ENCODE results near the gene IQCE. TPM values are rescaled to one million over a fixed set of nuclear protein-coding genes. Genes with fewer than 3 reads are reported as not detected.
"Not testable (repeated sequence)": the region's sequence is repeated elsewhere in the genome, so short reads cannot be mapped to it uniquely, and the experiment has no call there.

The IQCE gene
- total RNA-seq, 6 experiments from 2014 or later: 3.7 to 7.0 (median 4.0) TPM

GRCh38 chr7:2555121-2556052 lies 3.4 kb upstream of the IQCE start, which contains the start of gene BRAT1:
Gene BRAT1, minus strand, starts transcription at chr7:2555524. Its CDS starts 1,093 bp downstream, at chr7:2554431.
- 2% methylated on average over 19 of the region's 79 CpGs for WGBS (ENCODE audit: insufficient coverage, low coverage, low lambda C conversion rate, missing lambda C conversion rate)
- peak; percentile 65 for TF ChIP-seq POLR2A (IDR thresholded peaks at IDR 0.05)
- TF ChIP-seq, protein P1, sequence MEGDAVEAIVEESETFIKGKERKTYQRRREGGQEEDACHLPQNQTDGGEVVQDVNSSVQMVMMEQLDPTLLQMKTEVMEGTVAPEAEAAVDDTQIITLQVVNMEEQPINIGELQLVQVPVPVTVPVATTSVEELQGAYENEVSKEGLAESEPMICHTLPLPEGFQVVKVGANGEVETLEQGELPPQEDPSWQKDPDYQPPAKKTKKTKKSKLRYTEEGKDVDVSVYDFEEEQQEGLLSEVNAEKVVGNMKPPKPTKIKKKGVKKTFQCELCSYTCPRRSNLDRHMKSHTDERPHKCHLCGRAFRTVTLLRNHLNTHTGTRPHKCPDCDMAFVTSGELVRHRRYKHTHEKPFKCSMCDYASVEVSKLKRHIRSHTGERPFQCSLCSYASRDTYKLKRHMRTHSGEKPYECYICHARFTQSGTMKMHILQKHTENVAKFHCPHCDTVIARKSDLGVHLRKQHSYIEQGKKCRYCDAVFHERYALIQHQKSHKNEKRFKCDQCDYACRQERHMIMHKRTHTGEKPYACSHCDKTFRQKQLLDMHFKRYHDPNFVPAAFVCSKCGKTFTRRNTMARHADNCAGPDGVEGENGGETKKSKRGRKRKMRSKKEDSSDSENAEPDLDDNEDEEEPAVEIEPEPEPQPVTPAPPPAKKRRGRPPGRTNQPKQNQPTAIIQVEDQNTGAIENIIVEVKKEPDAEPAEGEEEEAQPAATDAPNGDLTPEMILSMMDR (IDR thresholded peaks at IDR 0.05): peak in 3 of 4 donors; percentile 36 to 45 (median 44)
- no peaks in the 10 kb centered on the region for H3K9me3 ChIP-seq
- H3K4me3 ChIP-seq: peak within 1 kb of the TSS; percentile 65 to 96 (median 94)
- ATAC-seq (peak; percentile 93 to 96 (median 94)), DNase-seq (peak; percentile 98 to 99 (median 98))
- peak within 1 kb of the TSS; percentile 93 to 100 (median 96) for H3K27ac ChIP-seq
- H3K4me1 ChIP-seq: peaks cover 0 to 21% (median 4%) of the 10 kb centered on the region in 4 donors
- no peaks in the 10 kb centered on the region for H3K36me3 ChIP-seq
- no peaks in the 10 kb centered on the region for H3K27me3 ChIP-seq
- intact Hi-C loops (cut with DNase I): no loop called here

DNA sequence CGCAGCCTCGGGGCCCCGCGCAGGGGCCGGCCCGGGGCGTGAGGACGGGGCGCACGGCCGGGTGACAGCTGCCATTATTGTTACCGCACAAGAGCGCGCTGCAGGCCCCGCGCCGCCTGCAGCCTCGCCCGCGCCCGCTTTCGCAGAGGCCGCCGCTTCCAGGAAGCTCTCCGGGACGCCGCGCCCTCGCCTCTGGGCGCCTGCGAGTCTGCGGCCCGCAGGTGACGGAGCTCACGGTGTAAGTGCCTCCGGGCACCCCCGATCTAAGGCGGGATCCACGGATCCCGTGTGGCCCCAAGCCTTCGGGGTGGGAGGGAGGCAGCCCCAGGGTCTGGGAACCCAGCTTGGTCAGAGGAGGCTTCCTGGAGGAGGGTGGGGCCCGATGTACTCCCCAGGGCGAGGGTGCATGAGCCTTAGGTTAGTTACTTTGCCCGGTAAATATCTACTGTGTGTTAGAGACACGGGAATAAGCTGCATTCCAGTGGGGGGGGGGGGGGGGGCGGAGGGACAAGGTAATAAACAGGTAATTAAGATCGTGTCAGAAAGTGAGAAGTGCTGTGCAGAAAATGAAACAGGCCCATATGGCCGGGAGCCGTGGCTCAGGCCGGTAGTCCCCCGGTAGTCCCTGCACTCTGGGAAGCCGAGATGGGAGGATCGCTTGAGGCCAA lies 638 bp downstream of the IQCE start:
- no peaks in the 10 kb centered on the region for H3K27me3 ChIP-seq
- peaks cover 0 to 15% (median 1%) of the 10 kb centered on the region in 4 donors for H3K4me1 ChIP-seq
- H3K27ac ChIP-seq: peak overlapping the region in 2 of 3 donors; percentile 33 to 62
- ATAC-seq (no peak), DNase-seq (peak in 1 of 3 donors; percentile 58)
- 19% methylated on average over 6 of the region's 53 CpGs for WGBS (ENCODE audit: insufficient coverage, low coverage, low lambda C conversion rate, missing lambda C conversion rate)
- TF ChIP-seq POLR2A (IDR thresholded peaks at IDR 0.05): no peak
- TF ChIP-seq, protein P1 (IDR thresholded peaks at IDR 0.05): no peak
- intact Hi-C loops (cut with DNase I): no loop called here
- H3K36me3 ChIP-seq: no peaks in the 10 kb centered on the region
- H3K9me3 ChIP-seq: no peaks in the 10 kb centered on the region
- H3K4me3 ChIP-seq: peak overlapping the region; percentile 79 to 98 (median 90)

GRCh38 chr7:2563955-2564354 lies 5.2 kb downstream of the IQCE start:
- not testable (repeated sequence) for ATAC-seq, H3K4me3 ChIP-seq, H3K27ac ChIP-seq, H3K4me1 ChIP-seq, H3K27me3 ChIP-seq, H3K9me3 ChIP-seq, H3K36me3 ChIP-seq
- DNase-seq: peak in 1 of 3 donors; percentile 1
- intact Hi-C loops (cut with DNase I): loop anchor here in 1 of 2 donors (10.0 kb wide), 1 partner anchor 121 kb away; the partner anchor contains the start of gene AMZ1
- WGBS (ENCODE audit: insufficient coverage, low coverage, low lambda C conversion rate, missing lambda C conversion rate): 93% methylated on average over 3 of the region's 3 CpGs

DNA sequence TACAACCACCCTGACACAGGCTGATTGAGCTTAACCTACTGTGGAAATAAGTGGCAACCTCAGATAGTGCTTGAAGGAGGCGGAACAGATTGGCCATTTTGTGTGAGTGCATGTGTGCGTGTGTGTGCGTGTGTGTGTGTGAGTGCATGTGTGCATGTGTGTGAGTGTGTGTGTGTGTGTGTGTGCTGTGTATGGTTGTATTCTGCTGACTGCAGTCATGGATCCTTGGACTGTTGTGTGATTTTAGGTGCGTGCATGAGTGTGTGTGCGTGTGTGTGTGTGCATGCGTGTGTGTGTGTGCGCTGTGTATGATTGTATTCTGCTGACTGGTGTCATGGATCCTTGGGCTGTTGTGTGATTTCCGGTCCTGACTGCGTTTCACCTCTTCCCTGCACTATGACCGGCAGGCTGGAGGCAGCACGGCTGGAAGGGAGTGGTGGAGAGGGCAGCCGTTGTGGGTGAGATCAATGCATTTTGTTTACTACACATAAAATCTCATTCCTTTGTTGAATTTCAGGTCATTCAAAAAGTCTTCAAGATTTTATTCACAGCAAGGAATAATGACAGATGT lies 6.3 kb downstream of the IQCE start:
- Histone ChIP-seq H3K36me3 (no peaks in the 10 kb centered on the region), H3K4me1 (peaks cover 0 to 8% (median 2%) of the 10 kb centered on the region in 4 donors), H3K9me3 (no peaks in the 10 kb centered on the region), H3K27me3 (no peaks in the 10 kb centered on the region), H3K4me3 (no peak overlapping the region), H3K27ac (no peak overlapping the region)
- DNase-seq: peak in 2 of 3 donors; percentile 47 to 49
- TF ChIP-seq, protein P1 (IDR thresholded peaks at IDR 0.05): no peak
- no peak for TF ChIP-seq POLR2A (IDR thresholded peaks at IDR 0.05)
- ATAC-seq: peak; percentile 66 to 80 (median 72)
- intact Hi-C loops (cut with DNase I): loop anchor here in 1 of 2 donors (10.0 kb wide), 1 partner anchor 120 kb away; the partner anchor contains the start of gene AMZ1
- 27% methylated on average over 8 of the region's 12 CpGs for WGBS (ENCODE audit: insufficient coverage, low coverage, low lambda C conversion rate, missing lambda C conversion rate)
